IPS DF 4.7 (cell line): ENCODE results near the gene FRMPD2.
"Not testable (repeated sequence)": the region's sequence is repeated elsewhere in the genome, so short reads cannot be mapped to it uniquely, and the experiment has no call there.

Experiments used
- DNase-seq: peaks from one replicate; pipeline ENCODE4 v3.0.0-alpha.2; 2013; ENCODE audit warnings: low spot score; ENCODE audit errors: extremely low read depth

Gene FRMPD2

DNA sequence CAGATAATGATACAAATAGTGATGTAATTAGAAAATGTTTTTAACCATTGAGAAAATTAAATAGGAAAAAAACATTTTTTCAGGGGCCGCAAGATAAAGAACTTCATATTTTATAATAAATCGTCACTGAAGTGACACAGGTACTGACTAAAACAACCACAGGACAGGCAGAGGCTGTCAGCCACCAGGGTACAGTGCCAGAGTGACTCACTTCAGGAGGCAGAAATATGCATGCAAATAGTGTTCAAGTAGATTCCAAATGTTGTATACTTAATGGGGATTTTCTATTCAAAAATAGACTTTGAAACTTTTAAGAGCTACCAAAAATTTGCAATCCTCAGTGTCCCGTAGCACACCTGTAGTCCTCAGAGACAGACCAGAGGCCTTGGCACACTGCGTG, 68.6 kb downstream of the FRMPD2 start:
- no peak for DNase-seq

DNA sequence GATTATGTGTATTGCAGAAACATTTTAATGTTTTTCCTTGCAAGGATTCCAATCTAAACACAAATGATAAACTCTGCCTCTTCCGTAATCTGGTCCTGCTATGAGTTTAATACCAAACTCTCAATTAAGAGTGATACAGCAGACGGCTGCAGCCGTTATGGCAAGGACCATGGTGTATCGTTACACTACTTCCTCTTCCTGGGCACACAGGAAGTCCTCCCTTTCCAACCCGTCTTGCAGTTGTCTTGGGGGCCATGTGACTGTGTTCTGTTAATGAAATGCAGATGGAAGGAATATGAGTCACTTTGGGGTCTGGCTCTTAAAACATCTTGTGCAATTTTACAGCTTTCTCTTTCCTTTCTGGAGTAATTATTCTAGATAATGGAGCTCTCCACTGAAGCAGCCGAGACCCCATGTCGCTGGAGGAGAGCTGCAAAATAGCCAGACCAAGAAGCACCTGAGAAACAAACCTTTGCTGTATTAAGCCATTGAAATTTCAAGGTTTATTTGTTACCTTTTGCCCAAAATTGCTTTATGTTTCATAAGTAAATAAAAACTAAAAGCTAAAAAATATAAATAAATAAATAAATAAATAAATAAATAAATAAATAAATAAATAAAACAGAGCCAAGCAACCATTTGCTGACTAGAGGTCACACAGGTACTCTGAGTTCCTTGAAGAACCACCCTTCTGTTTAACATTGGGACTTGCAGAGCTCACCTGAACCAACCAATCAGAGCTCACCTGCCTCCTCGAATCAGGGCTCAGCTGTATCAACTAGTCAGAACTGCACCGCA, 74.7 kb downstream of the FRMPD2 start:
- no peak for DNase-seq

DNA sequence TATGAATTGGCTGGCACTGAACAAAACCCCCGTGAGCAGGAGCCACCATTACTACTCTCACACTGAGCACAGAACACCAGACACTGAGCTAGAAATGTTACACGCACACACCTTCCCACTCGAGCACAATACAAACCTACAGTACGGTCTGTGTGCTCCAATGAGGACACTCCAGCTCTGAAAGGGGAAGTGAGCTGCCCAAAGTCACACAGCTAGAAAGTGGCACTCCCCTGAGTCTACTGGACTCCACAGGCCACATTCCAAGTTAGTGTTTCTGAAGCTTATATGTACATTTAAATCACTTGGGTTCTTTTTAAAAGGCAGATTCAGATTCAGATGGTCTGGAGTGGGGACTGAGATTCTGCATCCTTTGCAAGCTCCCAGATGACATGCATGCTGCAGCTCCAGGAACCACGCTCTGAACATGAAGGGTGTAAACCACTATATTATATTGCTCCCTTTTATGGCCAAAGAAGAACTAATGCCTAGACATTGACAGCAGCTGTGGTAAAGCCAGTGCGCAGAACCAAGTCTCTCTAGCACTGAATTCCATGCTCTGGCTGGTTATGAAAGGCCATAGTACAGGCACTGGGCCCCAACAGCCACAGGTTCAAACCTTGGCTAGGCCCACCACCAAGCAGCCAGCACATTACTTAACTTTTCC, 77.1 kb downstream of the FRMPD2 start:
- no peak for DNase-seq

DNA sequence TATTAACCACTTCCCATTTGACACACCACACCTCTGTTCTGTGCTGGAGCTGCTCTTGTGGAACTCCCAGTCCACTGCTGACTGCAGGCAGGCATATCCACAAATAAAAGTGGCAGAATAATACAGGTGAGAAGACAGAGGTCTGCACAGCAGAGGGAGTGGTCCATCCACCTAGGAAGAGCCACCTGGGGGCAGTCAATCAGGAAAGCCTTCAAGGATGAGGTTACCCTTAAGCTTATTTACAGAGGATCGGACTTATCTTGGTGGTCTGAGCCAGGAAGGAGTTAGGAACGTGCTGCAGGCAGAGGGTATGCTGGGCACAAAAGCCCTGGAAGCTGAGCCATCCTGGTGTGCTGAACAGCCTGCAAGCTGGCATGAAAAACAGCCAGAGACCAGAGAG, 78.7 kb downstream of the FRMPD2 start:
- no peak for DNase-seq

DNA sequence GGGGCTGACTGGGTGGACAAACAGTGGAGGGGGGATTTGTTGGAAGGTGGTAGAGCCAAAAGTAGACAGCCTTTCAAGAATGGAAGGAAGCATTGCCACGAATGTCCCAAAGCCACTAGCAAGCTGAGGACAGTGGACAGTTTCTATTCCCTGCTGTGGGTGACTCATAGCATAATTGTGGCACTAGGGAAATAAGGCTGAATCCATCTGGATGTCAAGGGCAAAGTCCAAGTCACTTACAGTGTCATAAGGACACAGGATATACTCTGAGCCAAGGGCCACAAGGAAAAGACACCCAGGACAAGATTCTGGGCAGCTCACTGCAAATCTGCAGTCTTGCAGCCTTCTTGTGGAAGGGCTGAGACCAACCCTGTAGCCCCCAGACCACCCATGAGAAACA, 79.7 kb downstream of the FRMPD2 start:
- DNase-seq = no peak

DNA sequence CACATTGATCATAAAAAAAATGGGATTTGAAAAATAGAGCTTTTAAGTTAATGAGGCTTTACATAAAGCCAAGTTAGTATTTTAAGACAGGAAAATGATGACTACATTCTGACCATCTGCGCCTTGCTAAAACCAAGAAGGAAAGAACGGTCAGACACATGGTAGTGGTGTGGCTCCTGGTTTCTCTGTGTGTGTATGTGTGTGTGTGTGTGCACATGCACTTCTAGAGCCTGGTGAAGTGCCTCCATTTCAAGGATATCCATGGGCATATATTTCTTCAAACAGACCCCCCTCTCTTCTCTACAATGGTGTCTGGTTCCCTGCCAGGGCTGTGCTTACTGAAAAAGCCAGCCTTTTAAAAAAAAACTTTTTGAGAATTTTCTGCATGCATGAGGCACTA, 80.9 kb downstream of the FRMPD2 start:
- DNase-seq = no peak

DNA sequence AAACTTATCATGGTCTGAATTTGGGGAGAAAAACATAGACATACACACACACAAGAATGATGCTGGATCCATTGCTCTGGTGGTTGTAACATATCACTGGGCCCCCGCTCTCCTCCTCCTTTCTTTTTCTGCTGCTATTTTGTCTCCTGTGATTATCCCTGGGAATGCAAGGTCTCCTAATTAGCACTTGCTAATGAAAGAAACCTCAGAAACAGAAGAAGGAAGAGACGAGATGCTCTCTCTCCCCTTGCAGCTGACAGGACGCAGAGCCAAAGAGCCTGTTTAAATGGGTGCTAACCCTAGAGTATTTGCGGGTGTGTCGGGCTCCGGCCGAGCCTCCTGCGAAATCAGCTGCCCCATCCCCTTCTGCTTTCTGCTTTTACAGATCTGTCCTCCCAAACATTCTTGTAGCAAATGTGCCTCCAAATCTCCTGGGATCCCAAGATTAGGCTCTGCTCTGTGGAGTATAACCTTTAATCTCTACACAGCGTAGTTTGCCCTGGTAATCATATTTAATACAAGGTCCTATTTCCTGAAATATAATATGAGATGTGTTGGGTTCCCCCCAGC, 81.5 kb downstream of the FRMPD2 start:
- DNase-seq = no peak

DNA sequence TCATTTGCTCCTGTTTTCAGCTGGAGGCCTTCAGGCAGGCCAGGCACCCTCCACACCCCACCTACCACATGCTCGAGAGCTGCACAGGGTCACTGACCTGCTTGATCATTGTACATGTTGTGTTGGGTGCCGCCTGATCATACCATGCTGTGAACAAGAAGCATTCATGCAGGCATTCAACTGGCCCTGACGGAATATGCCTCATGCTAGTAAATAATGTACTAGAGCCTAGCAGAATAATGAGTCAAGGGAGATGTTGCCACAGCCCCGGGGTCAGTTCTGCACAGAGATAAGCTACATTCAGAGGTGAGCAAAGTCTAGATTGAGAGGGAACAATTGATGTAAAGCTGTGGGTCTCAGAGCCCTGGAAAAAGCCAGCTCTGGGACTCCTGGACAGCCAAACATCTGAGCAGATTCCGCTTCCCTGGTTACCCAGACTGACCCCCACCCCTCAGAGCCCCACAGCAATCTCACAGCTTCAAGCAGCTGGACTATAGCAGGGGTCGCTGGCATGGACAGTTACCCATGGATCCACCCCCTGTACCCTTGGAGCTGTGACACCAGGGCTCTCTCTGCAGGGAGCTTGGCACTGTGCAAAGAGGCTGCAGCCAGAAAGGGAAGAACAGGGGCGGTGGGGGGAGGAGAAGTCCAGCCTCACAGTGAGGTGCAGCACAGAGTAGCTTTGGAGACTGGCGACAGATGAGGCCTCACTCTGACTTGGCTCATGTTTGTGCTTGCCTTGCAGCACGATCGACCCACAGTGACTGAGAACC, 86.6 kb downstream of the FRMPD2 start:
- DNase-seq = no peak

DNA sequence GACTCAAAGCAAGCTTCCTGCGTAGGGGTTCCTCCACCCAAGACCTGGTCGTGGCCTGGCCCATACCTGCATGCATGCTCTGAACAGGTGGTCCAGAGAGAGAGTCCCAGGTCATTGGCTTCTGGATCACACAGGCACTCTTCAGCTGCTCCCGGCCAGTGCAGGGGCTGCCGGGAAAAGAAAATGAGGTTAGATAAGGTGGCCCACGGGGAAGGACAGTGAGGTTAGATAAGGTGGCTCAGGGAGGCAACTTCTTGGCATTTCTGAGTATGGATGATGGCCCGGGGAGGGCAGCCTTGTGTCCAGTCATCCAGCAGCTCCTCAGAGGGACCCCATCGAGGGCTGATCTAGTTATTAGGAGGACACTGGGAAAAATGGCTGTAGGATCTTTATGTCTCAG, 87.4 kb downstream of the FRMPD2 start:
- no peak for DNase-seq

DNA sequence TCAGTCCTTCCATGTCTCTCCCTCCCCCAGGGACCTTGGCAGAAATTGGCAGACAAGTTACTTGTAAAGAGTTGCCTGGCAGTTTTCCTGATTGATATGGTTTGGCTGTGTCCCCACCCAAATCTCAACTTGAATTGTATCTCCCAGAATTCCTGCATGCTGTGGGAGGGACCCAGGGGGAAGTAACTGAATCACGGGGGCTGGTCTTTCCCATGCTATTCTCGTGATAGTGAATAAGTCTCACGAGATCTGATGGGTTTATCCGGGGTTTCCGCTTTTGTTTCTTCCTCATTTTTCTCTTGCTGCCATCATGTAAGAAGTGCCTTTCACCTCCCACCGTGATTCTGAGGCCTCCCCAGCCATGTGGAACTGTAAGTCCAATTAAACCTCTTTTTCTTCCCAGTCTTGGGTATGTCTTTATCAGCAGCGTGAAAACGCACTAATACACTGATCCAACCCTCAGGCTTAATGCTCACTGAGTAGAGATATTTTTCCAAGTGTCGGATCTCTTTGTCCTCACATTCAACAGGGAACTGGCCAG, 88.2 kb downstream of the FRMPD2 start:
- DNase-seq = not testable (repeated sequence)

DNA sequence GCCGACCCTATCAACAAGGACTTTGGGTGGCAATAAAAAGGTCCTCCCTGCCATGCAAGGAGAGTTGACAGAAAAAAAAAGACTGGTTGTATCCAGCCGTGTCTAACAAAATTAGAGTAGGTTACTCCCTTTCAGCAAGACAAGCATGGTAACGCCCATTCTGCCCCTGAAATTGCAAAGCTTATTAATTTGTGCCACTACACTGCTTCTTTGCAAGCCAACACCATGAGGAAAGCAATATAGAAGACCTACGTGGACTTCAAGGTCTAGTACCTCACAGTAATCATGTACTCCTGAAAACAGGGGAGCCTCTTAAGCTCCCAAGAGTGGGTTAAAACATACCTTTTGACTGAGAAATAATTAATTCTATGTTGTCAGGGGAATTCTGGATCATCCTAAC, 90.3 kb downstream of the FRMPD2 start:
- no peak for DNase-seq

DNA sequence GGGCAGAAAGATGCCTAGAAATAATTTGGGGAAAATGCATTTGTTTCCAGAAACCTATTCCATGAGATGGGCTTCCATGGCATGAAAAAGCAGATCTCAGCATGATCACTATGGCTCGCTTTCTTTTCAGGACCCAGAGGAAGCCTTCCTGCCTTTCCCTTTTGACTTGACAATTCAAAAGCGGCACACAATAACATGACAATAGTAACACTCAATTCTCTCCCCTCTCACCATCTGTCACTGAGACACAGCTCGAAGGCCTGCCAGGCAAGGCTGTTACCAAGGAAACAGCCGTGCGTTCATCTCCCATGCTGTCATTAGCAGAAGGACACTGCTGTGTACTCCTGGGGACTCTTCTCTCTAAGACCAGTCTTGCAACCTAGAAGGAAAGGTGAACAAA, 101.8 kb downstream of the FRMPD2 start:
- DNase-seq = not testable (repeated sequence)

DNA sequence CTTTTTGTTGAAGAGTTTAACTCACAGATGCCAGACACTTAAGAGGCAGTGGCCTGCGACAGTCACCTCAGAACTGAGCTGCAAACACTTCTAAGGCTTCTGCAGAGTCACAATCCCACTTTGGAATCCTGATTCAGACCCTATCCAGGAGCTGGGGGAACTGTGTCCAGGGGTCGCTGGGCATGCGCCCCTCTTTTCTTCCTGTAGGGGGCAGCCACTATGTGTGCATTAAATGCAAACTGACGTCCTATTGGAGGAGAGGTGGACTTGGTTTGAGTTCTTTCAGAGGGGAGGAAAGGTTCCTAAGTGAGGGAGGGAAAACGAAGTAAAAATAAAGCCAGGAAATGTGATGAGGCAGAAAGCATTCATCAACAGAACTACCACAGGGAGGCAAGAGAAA, 113.8 kb downstream of the FRMPD2 start:
- not testable (repeated sequence) for DNase-seq

DNA sequence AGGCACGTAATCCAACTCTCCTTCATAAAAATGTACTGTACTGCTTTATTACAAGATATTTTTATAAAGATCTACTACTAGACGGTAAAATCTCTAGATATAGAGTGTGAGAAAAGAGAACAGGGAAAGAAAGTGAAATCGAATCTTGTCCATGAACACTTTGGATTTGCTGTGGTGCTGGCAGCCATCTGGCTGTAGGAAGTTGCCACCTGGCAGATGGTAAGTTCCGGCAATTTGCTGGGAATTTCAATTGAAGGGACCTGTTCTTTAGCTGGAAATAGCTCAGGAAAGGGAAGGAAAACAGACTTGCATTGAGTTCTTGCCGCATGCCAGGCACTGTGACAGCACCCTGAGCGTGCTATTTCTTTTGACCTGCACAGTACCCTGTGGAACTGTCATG, 114.3 kb downstream of the FRMPD2 start:
- not testable (repeated sequence) for DNase-seq

DNA sequence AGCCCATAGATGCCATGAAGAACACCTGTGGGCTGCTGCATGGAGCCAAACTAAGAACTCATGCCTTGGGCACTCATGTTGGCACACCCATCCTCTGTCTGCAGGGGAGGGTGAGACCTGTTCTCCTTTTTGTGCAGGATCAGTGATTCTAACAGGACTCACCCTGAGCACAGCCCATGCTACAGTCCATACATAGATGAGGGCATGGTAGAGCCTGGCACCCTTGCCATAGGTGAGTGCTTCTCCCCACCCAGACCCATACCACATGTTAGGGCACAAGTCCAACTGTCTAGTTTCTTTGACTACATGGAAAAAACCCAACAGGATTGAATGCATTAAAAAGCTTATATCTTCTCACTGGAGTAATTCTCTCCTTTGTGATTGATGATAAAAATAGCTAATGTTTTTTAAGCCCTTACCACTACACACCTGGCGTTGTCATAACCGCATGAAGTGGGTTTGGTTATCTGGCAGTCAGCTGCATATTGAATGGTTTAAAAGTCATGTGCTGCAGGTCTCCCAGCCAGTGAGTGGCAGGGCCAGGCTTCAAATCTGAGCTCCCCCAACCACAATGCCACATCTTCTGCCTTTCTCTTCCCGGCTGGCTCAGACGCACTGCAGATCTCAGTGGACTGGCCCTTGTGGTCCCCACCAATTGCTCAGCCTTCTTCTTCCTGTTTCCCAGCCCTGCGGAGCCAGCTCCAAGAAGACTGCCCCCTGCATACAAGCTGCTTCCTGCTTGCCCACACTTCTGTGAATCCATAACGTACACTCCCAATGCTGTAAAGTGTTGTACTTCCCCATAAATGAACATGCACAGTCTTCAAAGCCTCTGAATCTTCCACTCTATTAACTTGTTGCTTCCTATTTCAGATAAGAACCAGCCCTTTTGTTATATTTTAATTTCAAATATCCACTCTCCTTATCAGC, 120.0 kb downstream of the FRMPD2 start:
- not testable (repeated sequence) for DNase-seq

DNA sequence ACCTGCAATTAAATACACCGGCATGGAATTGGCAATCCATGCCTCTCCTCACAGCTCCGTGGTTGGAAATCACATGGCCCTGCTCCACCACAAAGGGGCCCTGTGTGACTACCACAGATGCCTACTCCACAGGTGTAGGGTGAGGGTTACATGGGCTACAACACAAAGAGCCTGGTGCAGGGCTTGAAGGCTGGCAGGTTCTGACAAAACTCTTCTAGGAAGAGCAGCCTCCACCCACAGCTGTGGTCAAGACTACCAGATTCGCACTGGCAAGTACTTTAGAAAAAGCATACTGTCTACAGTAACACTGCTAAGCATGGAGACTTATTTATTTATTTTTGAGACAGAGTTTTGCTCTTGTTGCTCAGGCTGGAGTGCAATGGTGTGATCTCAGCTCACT, 126.9 kb downstream of the FRMPD2 start:
- DNase-seq = not testable (repeated sequence)

DNA sequence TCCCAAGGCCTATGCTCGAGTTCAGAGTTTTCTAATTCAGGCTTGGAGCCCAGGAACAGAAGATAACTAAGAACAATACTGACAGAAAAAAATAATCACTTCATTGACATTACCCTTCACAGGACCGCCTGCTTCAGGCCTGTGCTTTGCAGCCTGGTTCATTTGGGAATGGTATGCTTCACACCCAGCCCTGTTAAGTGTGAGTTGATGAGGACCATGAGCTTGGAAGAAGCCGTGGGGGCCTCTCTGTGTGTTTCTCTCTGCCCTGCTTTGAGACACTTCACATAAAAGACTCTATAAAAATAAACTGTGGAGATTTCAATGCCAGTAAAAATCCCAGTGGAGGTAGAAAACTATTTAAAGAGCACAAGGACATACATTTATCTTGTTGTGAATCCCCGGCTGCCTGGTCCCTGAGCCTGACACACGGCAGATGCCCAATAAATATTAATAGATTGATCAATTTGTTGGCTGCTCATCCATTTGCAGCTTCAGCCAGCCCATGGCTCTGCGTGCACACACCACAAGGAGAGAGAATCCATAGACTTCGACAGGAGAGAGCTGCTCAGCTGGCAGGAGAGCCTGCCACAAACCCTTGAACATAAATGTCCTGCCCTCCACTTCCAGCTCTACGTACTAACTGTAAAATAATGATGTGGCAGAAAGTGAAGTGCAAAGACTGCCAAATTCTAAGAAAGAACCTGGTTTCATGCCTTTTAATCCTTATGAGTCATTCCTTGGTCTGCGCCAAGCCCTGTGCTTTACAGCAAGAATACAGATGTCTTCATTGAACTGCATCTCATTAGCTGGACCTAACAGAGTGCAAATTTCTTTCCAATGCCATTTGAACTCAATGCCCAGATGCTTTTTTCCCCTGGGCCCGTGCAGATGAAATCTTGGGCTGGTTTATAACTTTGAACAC, 130.5 kb downstream of the FRMPD2 start:
- DNase-seq = not testable (repeated sequence)

DNA sequence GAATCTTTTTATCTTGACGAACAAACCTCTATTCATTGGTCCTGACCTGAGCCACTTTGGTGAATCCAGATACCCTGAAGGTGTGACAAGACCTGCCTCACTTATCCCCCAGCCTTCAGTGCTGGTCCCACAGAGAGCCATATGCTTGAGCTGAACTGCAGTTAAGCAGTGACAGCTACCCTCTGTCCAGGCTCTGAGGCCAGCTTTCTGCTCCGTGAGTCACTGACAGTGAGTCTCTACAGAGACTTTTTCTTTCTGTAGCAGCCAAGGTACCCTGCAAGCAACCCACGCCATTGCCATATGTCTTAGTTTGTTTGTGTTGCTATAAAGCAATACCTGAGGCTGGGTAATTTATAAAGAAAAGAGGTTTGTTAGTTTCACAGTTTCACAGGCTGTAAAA, 133.5 kb downstream of the FRMPD2 start:
- DNase-seq = not testable (repeated sequence)
